ENCODE data around the gene CCL25.

Gene CCL25

DNA sequence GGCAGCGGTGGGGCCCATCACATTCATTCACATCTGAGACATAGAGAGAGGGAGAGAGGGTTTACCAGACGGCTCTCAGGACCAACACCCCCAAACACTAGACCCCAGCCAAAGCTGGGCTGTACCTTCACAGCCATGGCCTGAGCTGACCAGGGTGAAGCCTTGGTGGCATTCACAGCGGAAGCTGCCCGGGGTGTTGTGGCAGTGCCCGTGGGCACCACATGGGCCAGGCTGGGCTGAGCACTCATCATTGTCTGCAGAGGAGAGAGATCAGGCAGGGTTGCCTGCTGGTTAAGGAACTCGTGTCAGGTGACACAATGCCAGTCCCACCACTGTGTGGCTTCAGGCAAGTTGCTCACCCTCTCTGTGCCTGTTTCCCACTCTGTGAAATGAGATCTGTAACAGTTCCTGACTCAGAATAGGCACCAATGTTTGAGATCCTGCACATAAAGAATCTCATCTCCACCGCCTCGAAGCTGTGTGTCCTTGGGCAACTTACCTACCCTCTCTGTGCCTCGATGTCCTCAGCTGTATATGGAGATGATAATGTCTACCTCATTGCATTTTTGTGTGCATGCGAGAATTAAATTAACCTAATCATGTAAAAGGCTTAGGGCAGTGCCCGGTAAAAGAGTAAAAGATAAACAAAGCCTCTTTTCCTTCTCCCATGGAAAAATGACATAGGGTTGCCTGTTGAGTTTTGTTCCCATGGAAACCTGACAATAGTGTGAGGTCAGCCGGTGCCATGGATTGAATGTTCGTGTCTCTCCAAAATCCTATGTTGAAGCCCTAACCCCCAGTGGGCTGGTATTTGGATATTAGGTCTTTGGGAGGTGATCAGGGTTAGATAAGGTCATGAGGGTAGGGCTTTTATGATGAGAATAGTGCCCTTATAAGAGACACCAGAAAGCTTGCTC lies 22.9 kb downstream of the CCL25 start:
- Histone ChIP-seq H2BK12ac (ENCODE audit: low read length in 2 of 2) (no peak overlapping the region), H2AK5ac (ENCODE audit: low read length, severe bottlenecking) (no peak overlapping the region), H3K9ac (ENCODE audit: low read length) (no peak overlapping the region), H3K4ac (ENCODE audit: low read depth in 1 of 2, low read length in 2 of 2) (no peak overlapping the region), H3K18ac (ENCODE audit: low read depth in 1 of 2, low read length in 2 of 2) (no peak overlapping the region), H3K14ac (ENCODE audit: low read length in 2 of 2) (no peak overlapping the region), H3K4me3 (ENCODE audit: insufficient read depth in 1 of 2, low read depth in 1 of 2, low read length in 2 of 2) (no peak overlapping the region), H2BK15ac (ENCODE audit: low read depth, poor library complexity, severe bottlenecking) (no peak overlapping the region), H3K23ac (ENCODE audit: low read length in 2 of 2) (no peak overlapping the region), H4K8ac (ENCODE audit: low read length) (no peak overlapping the region), H2BK120ac (ENCODE audit: low read depth, low read length) (no peak overlapping the region), H3K9me3 (ENCODE audit: control insufficient read depth, low read length) (peaks cover 7% of the 10 kb centered on the region), H3K4me2 (ENCODE audit: low read length, poor library complexity, severe bottlenecking) (no peak overlapping the region), H2BK5ac (ENCODE audit: low read depth, low read length, poor library complexity, severe bottlenecking) (no peak overlapping the region), H3K27ac (ENCODE audit: low read length, poor library complexity, severe bottlenecking) (no peak overlapping the region), H3K27me3 (ENCODE audit: control insufficient read depth in 1 of 2, insufficient read depth in 1 of 2, low read length in 2 of 2) (peaks cover 10 to 34% of the 10 kb centered on the region in 2 experiments), H3K79me1 (replicated peaks; ENCODE audit: low read length, poor library complexity, severe bottlenecking) (no peaks in the 10 kb centered on the region), H4K91ac (ENCODE audit: low read length) (no peak overlapping the region), H2AFZ (ENCODE audit: low read depth, low read length) (no peak overlapping the region), H3K4me1 (ENCODE audit: control insufficient read depth, insufficient read depth, low read depth, low read length) (no peaks in the 10 kb centered on the region), H3K36me3 (ENCODE audit: control insufficient read depth in 1 of 2, insufficient read depth in 2 of 2, low read depth in 1 of 2, low read length in 2 of 2) (no peaks in the 10 kb centered on the region)
- DNase-seq: peak; percentile 13
- WGBS: 92% methylated on average over 11 of the region's 13 CpGs

DNA sequence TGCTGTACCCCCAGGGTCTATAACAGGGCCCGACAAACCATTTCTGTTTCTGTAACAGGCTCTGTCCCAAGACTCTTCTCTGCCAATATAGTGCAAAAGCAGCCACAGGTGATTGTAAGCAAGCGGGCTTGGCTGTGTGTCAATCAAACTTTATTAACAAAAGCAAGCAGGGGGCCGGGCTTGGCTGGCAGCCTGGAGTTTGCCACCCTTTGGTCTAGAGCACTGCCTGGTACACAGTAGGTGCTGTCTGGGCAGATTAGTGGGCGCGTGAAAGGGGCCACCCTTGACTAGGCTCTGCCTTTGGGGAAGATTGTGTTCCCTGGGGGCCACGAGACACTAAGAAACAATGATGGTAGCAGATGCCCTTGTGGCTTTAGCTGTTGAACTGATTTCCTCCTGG lies 27.4 kb downstream of the CCL25 start:
- H4K91ac ChIP-seq (ENCODE audit: low read length): no peak overlapping the region
- H3K9me3 ChIP-seq (ENCODE audit: control insufficient read depth, low read length): no peaks in the 10 kb centered on the region
- WGBS: 88% methylated on average over 6 of the region's 6 CpGs
- H2AFZ ChIP-seq (ENCODE audit: low read depth, low read length): no peak overlapping the region
- no peak overlapping the region for H3K9ac ChIP-seq (ENCODE audit: low read length)
- H3K27ac ChIP-seq (ENCODE audit: low read length, poor library complexity, severe bottlenecking): no peak overlapping the region
- H3K4me1 ChIP-seq (ENCODE audit: control insufficient read depth, insufficient read depth, low read depth, low read length): no peaks in the 10 kb centered on the region
- no peak overlapping the region for H3K4me3 ChIP-seq (ENCODE audit: insufficient read depth in 1 of 2, low read depth in 1 of 2, low read length in 2 of 2)
- no peak overlapping the region for H2BK15ac ChIP-seq (ENCODE audit: low read depth, poor library complexity, severe bottlenecking)
- H3K4ac ChIP-seq (ENCODE audit: low read depth in 1 of 2, low read length in 2 of 2): no peak overlapping the region
- no peak overlapping the region for H2BK12ac ChIP-seq (ENCODE audit: low read length in 2 of 2)
- no peaks in the 10 kb centered on the region for H3K79me1 ChIP-seq (replicated peaks; ENCODE audit: low read length, poor library complexity, severe bottlenecking)
- no peak overlapping the region for H3K23ac ChIP-seq (ENCODE audit: low read length in 2 of 2)
- DNase-seq: no peak
- peaks cover 10 to 34% of the 10 kb centered on the region in 2 experiments for H3K27me3 ChIP-seq (ENCODE audit: control insufficient read depth in 1 of 2, insufficient read depth in 1 of 2, low read length in 2 of 2)
- H2AK5ac ChIP-seq (ENCODE audit: low read length, severe bottlenecking): no peak overlapping the region
- H3K4me2 ChIP-seq (ENCODE audit: low read length, poor library complexity, severe bottlenecking): no peak overlapping the region
- H3K18ac ChIP-seq (ENCODE audit: low read depth in 1 of 2, low read length in 2 of 2): no peak overlapping the region
- H2BK120ac ChIP-seq (ENCODE audit: low read depth, low read length): no peak overlapping the region
- no peak overlapping the region for H3K14ac ChIP-seq (ENCODE audit: low read length in 2 of 2)
- no peaks in the 10 kb centered on the region for H3K36me3 ChIP-seq (ENCODE audit: control insufficient read depth in 1 of 2, insufficient read depth in 2 of 2, low read depth in 1 of 2, low read length in 2 of 2)
- no peak overlapping the region for H4K8ac ChIP-seq (ENCODE audit: low read length)
- no peak overlapping the region for H2BK5ac ChIP-seq (ENCODE audit: low read depth, low read length, poor library complexity, severe bottlenecking)

DNA sequence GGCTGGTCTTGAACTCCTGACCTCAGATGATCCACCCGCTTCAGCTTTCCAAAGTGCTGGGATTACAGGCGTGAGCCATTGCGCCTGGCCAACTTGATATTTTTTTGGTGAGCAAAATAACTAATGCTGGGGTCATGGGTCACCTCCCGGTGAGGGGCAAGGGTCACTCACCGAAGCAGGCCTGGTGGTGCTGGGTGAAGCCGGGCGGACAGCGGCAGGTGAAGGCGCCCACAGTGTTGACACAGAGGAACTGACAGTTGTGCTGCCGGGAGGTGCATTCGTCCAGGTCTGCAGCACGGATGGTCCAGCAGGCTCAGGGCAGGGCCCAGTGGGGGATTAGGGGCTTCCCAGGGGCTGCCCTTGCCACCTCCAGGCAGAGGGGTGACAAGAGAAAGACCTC lies 28.3 kb downstream of the CCL25 start:
- Histone ChIP-seq H3K9me3 (ENCODE audit: control insufficient read depth, low read length) (no peaks in the 10 kb centered on the region), H3K18ac (ENCODE audit: low read depth in 1 of 2, low read length in 2 of 2) (no peak overlapping the region), H2AFZ (ENCODE audit: low read depth, low read length) (no peak overlapping the region), H3K27ac (ENCODE audit: low read length, poor library complexity, severe bottlenecking) (no peak overlapping the region), H2AK5ac (ENCODE audit: low read length, severe bottlenecking) (no peak overlapping the region), H3K4me3 (ENCODE audit: insufficient read depth in 1 of 2, low read depth in 1 of 2, low read length in 2 of 2) (no peak overlapping the region), H4K91ac (ENCODE audit: low read length) (no peak overlapping the region), H2BK120ac (ENCODE audit: low read depth, low read length) (no peak overlapping the region), H3K9ac (ENCODE audit: low read length) (no peak overlapping the region), H3K36me3 (ENCODE audit: control insufficient read depth in 1 of 2, insufficient read depth in 2 of 2, low read depth in 1 of 2, low read length in 2 of 2) (no peaks in the 10 kb centered on the region), H3K4ac (ENCODE audit: low read depth in 1 of 2, low read length in 2 of 2) (no peak overlapping the region), H2BK12ac (ENCODE audit: low read length in 2 of 2) (no peak overlapping the region), H2BK15ac (ENCODE audit: low read depth, poor library complexity, severe bottlenecking) (no peak overlapping the region), H2BK5ac (ENCODE audit: low read depth, low read length, poor library complexity, severe bottlenecking) (no peak overlapping the region), H3K27me3 (ENCODE audit: control insufficient read depth in 1 of 2, insufficient read depth in 1 of 2, low read length in 2 of 2) (peaks cover 10 to 26% of the 10 kb centered on the region in 2 experiments), H3K23ac (ENCODE audit: low read length in 2 of 2) (no peak overlapping the region), H4K8ac (ENCODE audit: low read length) (no peak overlapping the region), H3K79me1 (replicated peaks; ENCODE audit: low read length, poor library complexity, severe bottlenecking) (no peaks in the 10 kb centered on the region), H3K14ac (ENCODE audit: low read length in 2 of 2) (no peak overlapping the region), H3K4me2 (ENCODE audit: low read length, poor library complexity, severe bottlenecking) (no peak overlapping the region), H3K4me1 (ENCODE audit: control insufficient read depth, insufficient read depth, low read depth, low read length) (no peaks in the 10 kb centered on the region)
- WGBS: 93% methylated on average over 12 of the region's 12 CpGs
- DNase-seq: no peak

DNA sequence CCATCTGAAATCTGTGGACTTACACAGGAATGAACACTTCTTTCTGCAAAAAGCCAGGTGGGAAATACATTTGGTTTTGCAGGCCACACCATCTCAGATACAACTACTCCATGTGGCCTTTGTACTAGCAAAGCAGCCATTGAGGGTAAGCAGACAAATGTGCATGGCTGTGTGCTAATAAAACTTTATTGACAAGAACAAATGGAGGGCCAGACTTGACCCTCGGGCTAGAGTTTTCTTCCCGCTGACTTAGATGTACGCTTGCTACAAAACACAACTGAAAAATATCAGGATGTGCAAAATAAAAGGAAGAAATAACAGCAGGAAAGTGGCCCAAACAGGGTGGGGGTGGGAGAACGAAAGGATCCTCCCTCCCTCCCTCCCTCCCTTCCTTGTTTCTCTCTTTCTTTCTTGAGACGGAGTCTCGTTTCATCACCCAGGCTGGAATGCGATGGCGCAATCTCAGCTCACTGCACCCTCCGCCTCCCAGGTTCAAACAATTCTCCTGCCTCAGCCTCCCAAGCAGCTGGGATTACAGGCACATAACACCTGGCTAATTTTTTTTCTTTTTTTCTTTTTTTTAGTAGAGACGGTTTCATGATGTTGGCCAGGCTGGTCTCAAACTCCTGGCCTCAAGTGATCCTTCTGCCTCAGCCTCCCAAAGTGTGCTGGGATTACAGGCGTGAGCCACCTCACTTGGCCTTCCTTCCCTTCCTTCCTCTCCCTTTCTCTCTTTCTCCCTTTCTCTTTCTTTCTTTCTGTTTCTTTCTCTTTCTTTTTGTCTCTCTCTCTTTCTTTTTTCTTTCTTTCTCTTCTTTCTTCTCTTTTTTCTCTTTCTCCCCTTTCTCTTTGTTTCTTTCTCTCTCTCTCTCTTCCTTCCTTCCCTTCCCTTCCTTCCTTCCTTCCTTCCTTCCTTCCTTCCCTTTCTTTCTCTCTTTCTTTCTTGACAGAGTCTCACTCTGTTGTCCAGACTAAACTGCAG lies 29.3 kb downstream of the CCL25 start:
- Histone ChIP-seq H2BK120ac (ENCODE audit: low read depth, low read length) (no peak overlapping the region), H2BK5ac (ENCODE audit: low read depth, low read length, poor library complexity, severe bottlenecking) (no peak overlapping the region), H2AK5ac (ENCODE audit: low read length, severe bottlenecking) (no peak overlapping the region), H3K4me3 (ENCODE audit: insufficient read depth in 1 of 2, low read depth in 1 of 2, low read length in 2 of 2) (no peak overlapping the region), H3K27me3 (ENCODE audit: control insufficient read depth in 1 of 2, insufficient read depth in 1 of 2, low read length in 2 of 2) (peaks cover 10 to 23% of the 10 kb centered on the region in 2 experiments), H2BK12ac (ENCODE audit: low read length in 2 of 2) (no peak overlapping the region), H3K14ac (ENCODE audit: low read length in 2 of 2) (no peak overlapping the region), H3K79me1 (replicated peaks; ENCODE audit: low read length, poor library complexity, severe bottlenecking) (no peaks in the 10 kb centered on the region), H2AFZ (ENCODE audit: low read depth, low read length) (no peak overlapping the region), H3K23ac (ENCODE audit: low read length in 2 of 2) (no peak overlapping the region), H4K8ac (ENCODE audit: low read length) (no peak overlapping the region), H3K4me1 (ENCODE audit: control insufficient read depth, insufficient read depth, low read depth, low read length) (no peaks in the 10 kb centered on the region), H3K9ac (ENCODE audit: low read length) (no peak overlapping the region), H3K27ac (ENCODE audit: low read length, poor library complexity, severe bottlenecking) (no peak overlapping the region), H3K9me3 (ENCODE audit: control insufficient read depth, low read length) (no peaks in the 10 kb centered on the region), H3K4ac (ENCODE audit: low read depth in 1 of 2, low read length in 2 of 2) (no peak overlapping the region), H2BK15ac (ENCODE audit: low read depth, poor library complexity, severe bottlenecking) (no peak overlapping the region), H4K91ac (ENCODE audit: low read length) (no peak overlapping the region), H3K4me2 (ENCODE audit: low read length, poor library complexity, severe bottlenecking) (no peak overlapping the region), H3K36me3 (ENCODE audit: control insufficient read depth in 1 of 2, insufficient read depth in 2 of 2, low read depth in 1 of 2, low read length in 2 of 2) (no peaks in the 10 kb centered on the region), H3K18ac (ENCODE audit: low read depth in 1 of 2, low read length in 2 of 2) (no peak overlapping the region)
- WGBS: 73% methylated on average over 9 of the region's 11 CpGs
- DNase-seq: no peak
